GM12892 (cell line): ENCODE results near the gene LMBR1.

Experiments
- POLR2A ChIP-seq: IDR thresholded peaks from 2 replicates; pipeline ENCODE4 v1.6.1; 2011; ENCODE audit warnings: low read depth, low read length, control low read depth
- POLR2AphosphoS5 ChIP-seq: IDR thresholded peaks from 2 replicates; pipeline ENCODE4 v1.6.1; 2011; ENCODE audit warnings: low read depth, low read length, control low read depth

DNA sequence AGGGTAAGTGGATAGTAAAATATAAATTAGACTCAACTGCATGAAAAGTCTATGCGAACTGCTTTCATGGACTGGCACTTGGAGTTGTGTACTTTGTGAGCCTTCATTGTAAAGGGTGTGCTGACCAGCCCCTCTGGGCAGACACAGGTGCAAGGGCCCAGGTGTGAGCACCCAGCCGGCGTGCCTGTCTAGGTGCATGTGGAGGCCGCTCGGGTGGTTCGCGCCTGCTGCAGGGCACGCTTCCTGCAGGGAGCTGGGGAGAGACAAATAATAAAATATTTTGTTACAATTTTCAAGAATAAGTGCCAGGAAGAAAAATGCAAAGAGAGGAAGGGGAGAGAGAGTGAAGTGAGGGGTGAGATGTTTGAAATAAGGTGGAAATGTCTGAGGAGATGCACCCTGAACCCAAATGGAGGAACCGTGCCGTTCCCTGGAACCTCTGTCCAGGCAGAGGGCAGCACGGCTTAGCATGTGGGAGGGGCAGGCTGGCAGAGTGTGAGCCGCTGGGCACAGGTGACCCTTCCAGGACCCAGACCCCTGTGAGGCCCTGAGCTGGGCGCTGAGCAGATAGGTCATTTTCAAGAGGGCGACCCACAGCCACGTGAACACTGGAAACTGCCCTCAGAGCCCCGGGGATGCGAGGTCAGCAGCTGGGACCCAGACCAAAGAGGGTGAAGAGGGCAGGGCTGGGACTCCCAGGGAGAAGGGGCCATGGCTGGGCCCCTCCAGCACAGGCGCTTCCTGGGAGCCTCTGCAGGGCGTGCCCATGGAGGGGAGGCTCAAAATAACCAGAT lies 223.8 kb downstream of the LMBR1 start:
- TF ChIP-seq POLR2AphosphoS5 (no peak), POLR2A (no peak)
